Ovary (tissue), 1 donor: Measurements from ENCODE around the gene CLASP1.

Source experiments
- EP300 ChIP-seq: sonication (generic); formaldehyde crosslinking; IDR thresholded peaks from one replicate; pipeline ENCODE4 v1.6.1; 2017; ENCODE audit warnings: antibody characterized with exemption
- POLR2A ChIP-seq: fragments of 450-650 bp; IDR thresholded peaks from one replicate; pipeline ENCODE4 v1.6.1; 2017; ENCODE audit warnings: antibody characterized with exemption, mild to moderate bottlenecking, moderate library complexity

DNA sequence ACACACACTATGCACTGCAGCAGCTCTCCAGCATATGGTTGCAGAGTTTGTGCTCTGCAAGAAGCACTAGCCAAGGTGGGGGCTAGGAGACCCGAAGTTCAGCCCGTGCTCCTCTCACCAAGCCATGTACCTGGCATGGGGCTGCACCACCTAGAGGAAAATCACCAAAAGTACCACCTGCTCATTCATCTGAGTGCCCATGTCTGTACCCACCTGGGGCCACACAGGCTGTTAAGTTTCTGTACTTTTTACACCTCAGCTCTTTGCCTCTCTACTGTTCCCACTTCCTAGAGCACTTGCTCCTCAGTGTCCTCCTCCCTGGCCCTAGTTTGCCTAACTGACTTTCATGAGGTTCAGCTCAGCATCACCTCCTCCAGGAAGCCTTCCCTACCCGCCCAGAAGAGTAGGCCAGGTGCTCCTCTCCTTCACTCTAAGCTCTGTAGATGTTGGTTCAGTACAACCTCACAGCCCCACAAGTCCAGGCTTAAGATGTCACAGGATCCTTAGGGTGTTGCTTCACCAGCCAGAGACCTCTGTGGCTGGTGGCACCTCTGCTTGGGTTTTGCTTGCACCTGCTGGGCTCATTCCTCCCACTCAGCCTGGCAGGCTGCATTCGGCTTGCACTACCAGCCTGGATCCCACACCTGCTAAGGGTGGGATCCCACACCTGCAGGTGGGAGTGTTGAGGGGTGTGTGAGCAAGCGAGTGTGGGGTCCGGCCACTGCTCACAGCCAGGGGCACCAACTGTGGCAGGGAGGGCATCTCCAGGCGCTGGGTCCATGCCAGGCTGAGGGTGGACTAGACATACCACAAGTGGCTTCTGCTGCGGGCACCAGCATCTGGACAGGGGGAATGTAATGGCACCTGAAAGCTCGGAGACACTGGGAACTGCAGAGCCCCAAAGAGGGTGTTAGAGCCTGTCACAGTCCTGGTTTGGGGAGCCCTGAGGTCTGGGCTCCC, 354.1 kb downstream of the CLASP1 start:
- no peak for TF ChIP-seq POLR2A
- TF ChIP-seq EP300, result no peak
